GF-D8 (cell line): ENCODE measurements around the gene GTF2F2.
A peak's percentile ranks its signal among the peaks of the same experiment; 100 is the strongest.

Experiments
- DNase-seq: peaks from one replicate; lab custom pipeline; 2025; lab: John Stamatoyannopoulos, UW

The GTF2F2 gene, protein sequence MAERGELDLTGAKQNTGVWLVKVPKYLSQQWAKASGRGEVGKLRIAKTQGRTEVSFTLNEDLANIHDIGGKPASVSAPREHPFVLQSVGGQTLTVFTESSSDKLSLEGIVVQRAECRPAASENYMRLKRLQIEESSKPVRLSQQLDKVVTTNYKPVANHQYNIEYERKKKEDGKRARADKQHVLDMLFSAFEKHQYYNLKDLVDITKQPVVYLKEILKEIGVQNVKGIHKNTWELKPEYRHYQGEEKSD

GRCh38 chr13:45119991-45120864 is at the start of gene GTF2F2:
GTF2F2 (plus strand) TSS chr13:45120510; CDS start chr13:45120656, 146 bp downstream.
- DNase-seq, result peak; percentile 80

DNA sequence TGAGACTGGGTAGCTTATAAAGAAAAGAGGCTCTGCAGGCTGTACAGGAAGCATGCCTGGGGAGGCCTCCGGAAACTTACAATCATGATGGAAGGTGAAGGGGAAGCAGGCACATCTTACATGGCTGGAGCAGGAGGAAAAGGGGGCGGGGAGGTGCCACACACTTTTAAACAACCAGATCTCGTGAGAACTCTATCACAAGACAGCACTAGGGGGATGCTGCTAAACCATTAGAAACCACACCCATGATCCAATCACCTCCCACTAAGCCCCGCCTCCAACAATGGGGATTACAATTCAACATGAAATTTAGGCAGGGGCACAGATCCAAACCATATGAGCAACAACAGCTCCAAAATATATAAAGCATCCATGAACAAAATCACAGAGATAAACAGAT is 46.5 kb upstream of the GTF2F2 start:
- no peak for DNase-seq

DNA sequence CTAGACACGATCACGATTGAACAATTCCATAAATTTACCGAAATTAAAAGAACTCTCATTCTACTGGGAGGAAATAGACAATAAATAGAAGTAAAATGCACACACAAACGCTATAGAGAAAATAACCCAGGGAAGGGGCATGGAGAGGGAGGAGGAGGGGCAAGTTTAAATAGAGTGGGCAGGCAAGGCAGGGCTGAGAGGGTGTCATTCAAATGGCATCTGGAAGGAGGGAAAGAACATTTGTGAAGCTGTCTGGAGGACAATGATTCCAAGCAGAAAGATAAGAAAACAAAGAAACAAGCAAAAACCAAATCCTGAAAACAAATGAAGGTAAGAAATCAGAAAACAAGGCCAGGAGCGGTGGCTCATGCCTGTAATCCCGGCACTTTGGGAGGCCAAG is 45.6 kb upstream of the GTF2F2 start:
- no peak for DNase-seq

GRCh38 chr13:45078003-45078402 is 42.3 kb upstream of the GTF2F2 start:
- no peak for DNase-seq

DNA sequence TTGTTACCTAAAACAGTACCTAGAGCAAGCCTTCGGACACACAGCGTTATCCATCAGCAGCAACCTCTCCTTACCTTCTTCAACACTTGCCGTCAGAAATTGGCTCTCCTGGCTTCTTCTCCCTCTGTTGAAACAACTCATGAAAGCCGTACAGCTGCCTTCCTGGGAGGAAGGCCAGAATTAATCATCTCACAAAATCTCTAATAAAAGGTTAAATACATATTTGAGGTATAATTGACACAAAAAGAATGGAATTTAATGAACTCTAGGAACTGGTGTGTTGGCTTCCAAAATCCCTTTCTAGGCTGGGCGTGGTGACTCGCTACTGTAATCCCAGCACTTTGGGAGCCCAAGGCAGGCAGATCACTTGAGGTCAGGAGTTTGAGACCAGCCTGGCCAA is 37.3 kb upstream of the GTF2F2 start:
- no peak for DNase-seq

DNA sequence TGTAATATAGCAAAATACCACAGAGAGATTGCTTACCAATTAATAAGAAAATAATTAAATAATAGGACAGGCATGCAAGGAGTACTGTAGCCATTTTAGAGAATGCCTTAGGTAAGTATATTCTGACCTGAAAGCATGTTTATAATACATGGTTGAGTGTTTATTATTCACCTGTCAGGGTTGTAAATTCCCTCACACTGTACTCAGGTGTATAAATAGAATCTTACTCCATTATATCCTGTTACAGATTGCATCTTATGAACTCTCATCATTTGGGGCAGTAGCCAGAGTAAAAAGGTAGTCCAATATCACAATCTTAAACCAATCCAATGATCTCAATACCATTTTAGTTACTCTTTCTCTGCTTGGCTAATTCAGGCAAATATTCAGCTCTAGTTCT is 35.8 kb upstream of the GTF2F2 start:
- DNase-seq, result no peak

DNA sequence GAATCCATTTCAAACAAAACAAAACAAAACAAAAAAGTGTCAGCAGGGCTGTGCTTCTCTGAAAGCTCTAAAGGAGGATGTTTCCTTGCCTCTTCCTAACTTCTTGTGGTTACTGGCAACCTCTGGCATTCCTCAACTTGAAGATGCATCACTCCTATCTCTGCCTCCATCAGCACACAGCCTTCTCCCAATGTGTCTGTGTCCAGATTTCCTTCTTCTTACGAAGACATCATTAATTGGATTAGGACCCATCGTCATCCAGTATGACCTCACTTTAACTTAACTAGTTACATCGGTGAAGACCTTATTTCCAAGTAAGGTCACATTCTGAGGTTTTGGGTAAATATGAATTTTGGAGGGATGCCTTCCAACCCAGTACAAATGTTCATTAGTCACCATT is 33.8 kb upstream of the GTF2F2 start:
- no peak for DNase-seq

DNA sequence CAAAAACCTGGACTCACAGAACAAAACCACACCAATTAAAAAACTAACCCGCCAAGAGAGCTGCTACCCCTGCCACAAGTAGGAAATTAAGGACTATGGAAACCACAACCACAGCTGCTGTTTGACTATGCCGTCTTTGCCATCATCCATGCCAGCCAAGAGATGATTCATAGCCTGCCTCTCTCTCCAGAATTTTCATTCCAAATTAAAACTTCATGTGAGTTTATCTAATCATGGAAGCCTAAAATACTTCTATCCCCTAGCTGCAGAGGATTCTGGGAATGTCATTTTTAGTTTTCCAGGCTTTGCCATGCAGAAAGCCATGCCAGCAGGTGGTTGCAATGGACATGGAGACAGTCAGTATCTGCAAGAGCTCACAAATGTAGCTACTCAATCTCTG is 27.6 kb upstream of the GTF2F2 start:
- no peak for DNase-seq

GRCh38 chr13:45100573-45101262 is 19.6 kb upstream of the GTF2F2 start:
- DNase-seq, result no peak

DNA sequence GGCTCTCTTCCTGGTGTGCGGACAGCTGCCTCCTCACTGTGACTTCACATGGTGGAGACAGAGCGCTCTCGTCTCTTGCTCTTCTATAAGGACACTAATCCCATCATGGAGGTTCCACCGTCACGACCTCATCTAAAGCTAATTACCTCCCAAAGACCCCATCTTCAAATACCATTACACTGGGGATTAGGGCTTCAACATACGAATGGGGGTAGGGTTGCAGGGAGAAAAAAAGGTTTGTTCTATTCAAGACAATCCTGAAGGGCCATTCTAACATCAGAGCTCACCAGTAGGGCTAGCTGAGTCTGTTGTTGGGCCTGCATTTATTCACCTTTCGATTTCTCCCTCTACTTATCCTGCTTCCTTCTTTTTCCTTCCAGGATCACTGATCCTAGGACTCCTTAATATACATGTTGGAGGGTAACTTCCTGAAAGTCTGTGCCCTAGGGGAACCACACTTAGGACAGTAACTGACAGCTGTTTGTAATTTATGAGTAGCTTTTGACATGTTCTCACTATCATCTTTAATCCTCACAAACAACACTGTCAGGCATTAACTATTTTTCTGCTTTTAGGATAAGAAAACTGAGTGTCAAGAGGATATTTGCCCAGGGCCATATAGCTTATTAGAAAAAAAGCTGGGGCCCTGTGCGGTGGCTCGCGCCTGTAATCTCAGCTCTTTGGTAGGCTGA is 18.8 kb upstream of the GTF2F2 start:
- DNase-seq, result no peak

DNA sequence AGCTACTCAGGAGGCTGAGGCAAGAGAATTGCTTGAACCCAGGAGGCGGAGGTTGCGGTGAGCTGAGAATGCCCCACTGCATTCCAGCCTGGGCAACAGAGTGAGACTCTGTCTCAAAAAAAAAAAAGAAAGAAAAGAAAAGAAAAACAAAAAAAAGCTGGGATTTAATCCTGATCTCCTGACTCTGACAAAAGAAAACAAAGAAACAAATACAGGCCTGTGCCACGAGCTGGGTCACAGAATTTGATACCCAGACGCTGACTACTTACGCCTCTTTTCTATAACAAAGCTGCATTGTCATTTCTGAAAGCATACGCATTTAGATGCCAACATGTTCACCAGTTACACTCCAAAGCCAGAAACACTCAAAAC is 18.2 kb upstream of the GTF2F2 start:
- DNase-seq, result no peak

- DNase-seq, result no peak
These were observed 16.9 kb upstream of the GTF2F2 start for GRCh38 chr13:45103449-45103848.

DNA sequence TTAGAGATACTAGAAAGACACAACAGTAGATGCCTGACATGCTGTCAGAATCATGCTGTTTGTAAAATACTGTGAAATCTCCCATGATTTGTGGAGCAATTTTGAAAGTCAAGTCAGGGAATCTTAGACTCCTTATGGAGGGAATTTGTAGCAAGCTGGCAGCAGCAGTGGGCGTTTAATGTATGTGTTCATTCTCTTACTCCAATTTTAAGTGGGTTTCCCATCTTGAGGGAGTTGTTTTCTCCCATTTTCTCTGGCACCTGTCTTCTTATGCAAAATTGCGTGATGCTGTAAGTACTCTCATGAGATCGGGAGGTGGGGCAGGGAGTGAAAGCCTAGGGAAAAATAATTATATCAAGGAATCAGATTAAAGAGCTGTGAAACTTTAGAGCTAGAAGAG is 16.0 kb upstream of the GTF2F2 start:
- DNase-seq, result no peak

DNA sequence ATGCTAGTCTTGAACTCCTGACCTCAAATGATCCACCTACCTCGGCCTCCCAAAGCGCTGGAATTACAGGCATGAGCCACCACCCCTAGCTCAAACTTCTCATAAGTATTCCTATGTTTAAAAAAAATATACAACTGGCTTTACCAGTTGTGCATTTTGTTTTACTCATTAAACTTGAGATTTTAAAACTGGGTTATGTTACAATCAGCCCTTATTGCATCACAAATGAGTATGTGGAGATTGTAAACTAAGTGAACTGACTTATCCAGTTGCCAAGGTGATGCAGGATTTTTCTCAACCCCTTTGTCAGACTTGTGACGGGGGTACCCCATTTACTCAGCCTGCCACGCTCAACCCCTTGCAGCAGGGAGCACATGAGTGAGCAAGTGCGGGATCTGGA is 14.4 kb upstream of the GTF2F2 start:
- no peak for DNase-seq

GRCh38 chr13:45107539-45107938 is 12.8 kb upstream of the GTF2F2 start:
- no peak for DNase-seq

GRCh38 chr13:45108716-45109101 is 11.6 kb upstream of the GTF2F2 start:
- DNase-seq, result no peak

DNA sequence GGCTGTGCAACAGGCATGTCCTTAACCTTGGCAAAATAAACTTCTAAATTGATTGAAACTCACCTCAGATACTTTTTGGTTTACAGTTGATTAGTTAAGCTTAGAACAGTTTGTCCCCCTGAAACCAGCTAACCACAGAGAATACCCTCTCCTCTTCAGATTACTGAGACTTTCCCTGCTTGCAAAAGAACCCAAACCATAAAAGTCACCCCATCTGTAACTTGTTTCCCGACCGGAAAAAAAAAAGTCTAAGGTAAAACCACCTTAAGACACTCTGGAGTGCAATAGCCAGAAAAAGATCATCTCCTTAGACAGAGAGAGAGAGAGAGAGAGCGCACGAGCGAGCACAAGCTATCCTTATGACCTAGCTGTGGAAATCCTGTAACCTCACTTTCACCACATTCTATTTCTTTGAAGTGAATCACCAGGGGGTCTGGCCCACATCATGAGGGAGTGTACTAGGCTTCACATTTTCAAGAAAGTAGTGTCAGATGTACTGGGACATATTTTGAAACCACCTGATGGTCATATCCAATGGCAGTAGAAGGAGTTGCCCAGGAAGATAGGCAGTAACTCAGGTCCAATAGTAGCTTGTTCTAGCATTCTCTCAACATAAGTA is 11.1 kb upstream of the GTF2F2 start:
- no peak for DNase-seq

DNA sequence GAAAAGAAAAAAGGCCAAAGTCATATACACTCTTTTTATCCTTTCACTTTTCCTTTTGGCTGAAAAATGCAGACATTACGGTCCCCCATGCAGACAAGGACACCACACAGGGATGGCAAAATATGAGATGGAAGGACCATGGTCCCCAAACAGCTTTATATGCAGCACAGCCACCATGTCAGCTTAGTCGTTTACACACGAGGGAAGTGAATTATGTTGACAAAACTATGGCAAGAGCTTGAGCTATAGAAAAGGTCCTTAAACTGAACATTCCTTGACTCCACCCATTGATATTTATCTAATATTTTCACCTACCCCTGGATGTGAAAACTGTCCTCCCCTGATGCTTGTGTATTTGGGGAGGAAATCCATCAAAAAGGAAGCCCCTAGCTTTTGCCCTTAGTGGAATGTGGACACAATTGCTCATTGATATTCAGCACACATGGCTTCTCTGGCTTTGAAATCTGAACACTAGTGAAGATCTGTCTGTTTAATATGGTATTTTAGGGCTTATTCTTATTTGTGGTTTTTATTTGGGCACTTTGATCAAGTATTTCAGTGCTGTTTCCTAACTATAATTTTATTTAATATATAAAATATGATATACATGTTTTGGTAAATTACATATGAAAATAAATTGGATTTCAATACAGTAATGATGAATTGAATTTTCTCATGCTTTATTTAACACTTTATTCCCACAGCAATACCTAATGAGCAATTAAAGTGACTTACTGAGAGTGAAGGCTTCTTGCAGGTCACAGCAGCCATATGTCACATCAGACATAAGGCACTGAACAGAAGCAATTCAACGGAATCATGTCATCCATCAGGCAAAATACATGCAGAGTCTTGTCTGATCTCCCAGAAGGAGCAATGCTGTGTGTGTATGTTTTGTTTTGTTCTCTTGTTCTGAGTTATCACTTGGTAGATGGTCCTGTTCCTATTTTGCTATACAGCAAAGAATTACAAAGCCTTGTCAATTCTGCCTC is 6.8 kb upstream of the GTF2F2 start:
- DNase-seq, result no peak

- DNase-seq, result peak; percentile 38
These were observed 780 bp upstream of the GTF2F2 start for GRCh38 chr13:45119469-45119990.
